ENCODE measurements around the gene EYA3. TPM values are rescaled to one million over a fixed set of nuclear protein-coding genes. Genes with fewer than 3 reads are reported as not detected.

EYA3 gene
- total RNA-seq, 4 donors from 2014 or later: 9.6 to 15.5 (median 12.6) TPM

DNA sequence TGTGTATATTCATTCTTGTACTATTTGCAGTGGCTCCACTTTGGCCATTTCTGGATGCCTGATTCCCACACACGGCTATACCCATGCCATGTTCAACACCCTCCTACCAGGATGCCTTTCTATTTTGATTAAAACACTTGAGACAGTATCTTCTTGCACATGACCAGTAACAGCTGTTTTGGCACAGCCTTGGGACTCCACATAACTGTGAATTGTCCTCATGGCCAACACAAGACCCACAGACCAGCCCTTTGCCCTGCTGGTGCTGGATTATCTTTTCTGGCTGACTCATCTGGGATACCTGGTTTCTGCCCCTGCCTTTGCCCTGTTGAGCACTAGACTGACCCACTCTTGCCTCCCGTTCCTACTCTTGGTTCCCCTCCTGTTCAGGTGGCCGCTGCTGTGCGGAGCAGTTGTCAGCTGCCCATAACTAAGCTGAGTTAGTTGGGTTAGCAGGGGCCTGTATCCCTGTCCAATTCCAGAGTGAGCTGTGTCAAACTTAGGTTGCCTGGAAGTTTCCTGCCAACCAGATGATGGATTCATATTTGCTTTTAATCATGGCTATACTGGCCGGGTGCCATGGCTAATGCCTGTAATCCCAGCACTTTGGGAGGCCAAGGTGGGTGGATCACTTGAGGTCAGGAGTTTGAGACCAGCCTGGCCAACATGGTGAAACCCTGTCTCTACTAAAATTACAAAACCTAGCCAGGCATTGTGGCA lies 10.8 kb upstream of the EYA3 start:
- TF ChIP-seq, protein P1, sequence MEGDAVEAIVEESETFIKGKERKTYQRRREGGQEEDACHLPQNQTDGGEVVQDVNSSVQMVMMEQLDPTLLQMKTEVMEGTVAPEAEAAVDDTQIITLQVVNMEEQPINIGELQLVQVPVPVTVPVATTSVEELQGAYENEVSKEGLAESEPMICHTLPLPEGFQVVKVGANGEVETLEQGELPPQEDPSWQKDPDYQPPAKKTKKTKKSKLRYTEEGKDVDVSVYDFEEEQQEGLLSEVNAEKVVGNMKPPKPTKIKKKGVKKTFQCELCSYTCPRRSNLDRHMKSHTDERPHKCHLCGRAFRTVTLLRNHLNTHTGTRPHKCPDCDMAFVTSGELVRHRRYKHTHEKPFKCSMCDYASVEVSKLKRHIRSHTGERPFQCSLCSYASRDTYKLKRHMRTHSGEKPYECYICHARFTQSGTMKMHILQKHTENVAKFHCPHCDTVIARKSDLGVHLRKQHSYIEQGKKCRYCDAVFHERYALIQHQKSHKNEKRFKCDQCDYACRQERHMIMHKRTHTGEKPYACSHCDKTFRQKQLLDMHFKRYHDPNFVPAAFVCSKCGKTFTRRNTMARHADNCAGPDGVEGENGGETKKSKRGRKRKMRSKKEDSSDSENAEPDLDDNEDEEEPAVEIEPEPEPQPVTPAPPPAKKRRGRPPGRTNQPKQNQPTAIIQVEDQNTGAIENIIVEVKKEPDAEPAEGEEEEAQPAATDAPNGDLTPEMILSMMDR (IDR thresholded peaks at IDR 0.05; ENCODE audit: low read depth): no peak

DNA sequence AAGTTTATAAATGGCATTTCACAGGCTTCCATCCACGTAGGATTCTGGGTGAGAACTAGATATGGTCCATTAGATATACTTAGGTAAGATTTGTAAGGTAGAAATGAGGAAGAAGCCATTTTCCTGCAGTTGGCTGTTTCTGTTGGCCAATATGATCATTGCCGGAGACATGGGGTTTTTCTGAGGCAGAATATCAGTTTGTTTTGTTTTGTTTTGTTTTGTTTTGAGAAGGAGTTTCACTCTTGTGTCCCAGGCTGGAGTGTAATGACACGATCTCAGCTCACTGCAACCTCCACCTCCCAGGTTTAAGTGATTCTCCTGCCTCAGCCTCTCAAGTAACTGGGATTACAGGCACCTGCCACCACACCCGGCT lies 8.7 kb upstream of the EYA3 start:
- TF ChIP-seq, protein P1 (IDR thresholded peaks at IDR 0.05; ENCODE audit: low read depth): no peak

DNA sequence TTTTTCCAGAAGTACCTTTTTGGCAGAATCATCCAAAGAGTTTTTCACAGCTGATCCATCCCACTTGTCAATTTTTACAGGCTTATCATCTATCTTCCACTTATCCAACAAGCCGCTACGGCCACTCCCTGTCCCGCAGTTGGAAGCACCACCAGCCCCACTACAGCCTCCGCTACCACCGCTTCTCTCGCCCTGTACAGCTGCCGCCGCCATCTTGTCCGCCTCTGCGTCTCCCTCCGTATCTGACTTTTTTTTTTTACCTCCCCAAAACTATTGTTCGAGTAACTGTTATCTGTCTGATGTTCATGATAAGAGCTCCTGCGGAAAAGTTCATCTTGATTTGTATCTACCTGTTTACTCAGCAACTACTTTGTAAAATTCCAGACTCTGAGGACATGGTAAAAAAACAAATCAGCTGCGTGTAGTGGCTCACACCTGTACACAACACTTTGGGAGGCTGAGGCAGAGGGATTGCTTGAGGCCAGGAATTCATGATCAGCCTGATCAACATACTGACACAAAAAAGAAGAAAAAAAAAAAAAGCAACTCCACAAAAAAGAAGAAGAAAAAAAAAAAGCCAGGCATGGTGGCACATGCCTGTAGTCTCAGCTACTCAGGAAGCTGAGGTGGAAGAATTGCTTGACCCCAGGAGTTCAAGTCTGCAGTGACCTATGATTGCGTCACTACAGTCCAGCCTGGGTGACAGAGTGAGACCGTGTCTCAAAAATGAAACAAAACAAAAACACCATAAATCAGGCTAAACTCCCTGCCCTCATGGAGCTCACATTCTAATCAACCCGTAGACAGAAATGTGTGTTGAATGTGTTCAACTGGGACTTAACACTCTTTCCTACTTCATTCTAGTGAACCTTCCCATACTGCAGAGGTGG lies 8.0 kb upstream of the EYA3 start:
- TF ChIP-seq, protein P1 (IDR thresholded peaks at IDR 0.05; ENCODE audit: low read depth): no peak

DNA sequence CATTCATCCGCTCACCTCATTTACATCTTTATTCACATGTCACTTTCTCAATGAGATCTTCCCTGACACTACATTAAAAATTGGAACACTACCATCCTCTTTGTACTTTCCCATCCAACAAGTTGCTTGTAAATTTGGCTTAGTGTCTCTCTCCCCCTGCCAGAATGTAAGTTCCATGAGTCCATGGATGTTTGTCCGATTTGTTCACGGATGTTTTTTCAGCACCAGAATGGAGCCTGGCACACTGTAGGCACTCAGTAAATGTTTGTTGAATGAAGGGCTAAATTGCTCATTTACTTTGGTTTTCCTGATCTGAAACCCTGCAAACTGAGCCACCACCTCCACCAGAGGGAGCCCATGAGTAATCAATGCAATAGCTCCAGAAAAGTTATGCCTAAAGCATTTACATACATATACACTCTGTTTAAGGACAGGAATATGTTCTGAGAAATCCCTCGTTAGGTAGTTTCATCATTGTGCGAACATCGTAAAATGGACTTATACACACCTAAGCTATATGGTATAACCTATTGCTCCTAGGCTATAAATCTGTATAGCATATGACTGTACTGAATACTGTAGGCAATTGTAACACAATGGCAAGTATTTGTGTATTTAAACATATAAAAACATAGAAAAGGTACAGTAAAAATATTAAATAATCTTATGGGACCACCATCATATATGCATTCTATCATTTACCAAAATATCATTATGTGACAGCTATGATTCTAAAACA lies 2.8 kb upstream of the EYA3 start:
- TF ChIP-seq, protein P1 (IDR thresholded peaks at IDR 0.05; ENCODE audit: low read depth): no peak

DNA sequence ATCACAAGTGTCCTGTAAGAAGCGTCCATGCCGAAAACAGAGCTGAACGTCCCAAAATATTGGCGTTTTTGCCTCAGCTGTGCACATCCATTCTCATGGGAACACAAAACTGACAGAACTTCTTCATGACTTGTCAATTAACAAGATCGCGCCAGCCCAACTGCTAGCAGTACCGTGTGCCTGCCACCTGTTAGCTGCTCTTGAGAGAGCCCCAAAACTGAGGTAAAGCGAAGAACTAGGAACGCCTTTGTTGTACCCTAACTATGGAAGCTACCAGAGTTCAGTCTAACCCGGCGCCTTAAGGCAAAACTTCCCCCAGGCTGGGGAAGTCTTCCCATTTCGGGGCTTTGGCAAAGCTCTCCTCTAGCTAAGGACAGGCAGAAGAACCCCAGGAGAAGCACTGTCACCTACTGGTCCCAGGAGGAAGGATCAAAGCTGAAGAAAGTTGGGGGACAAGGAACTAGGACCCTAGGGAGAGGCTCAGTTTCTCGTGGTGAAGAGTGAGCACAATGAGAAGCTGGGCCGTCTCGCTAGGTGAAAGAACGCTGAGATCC lies 719 bp downstream of the EYA3 start:
- TF ChIP-seq, protein P1 (IDR thresholded peaks at IDR 0.05; ENCODE audit: low read depth): no peak

DNA sequence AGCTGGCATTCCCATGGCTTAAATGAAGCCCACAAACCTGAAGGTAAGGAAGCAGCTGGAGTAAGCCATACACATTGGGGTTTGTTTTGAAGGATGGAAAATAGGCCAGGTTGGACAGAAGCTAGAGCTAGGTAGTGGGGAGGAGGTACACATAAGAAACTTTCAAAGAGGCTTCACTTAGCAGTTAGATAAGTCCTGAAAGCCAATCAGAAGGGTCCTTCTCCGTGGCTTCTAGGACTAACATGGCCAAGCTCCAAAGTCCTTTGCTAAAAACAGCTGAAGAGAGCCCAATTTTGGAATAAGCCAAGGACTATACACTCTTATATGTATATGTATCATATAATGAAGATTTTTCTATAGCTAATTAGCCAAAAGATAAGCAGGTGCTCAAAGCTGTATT lies 1.8 kb downstream of the EYA3 start:
- TF ChIP-seq, protein P1 (IDR thresholded peaks at IDR 0.05; ENCODE audit: low read depth): no peak

Measured in subcutaneous adipose tissue (tissue), 4 donors.